ENCODE data around the gene CKB.
A peak's percentile ranks its signal among the peaks of the same experiment; 100 is the strongest.

The CKB gene

GRCh38 chr14:103522649-103523574, at the start of gene CKB:
CKB (minus strand) TSS chr14:103522830; CDS start chr14:103522493, 337 bp downstream.
- FAIRE-seq, result no peak
- peak; percentile 78 for DNase-seq (ENCODE audit: insufficient read length, low spot score)

DNA sequence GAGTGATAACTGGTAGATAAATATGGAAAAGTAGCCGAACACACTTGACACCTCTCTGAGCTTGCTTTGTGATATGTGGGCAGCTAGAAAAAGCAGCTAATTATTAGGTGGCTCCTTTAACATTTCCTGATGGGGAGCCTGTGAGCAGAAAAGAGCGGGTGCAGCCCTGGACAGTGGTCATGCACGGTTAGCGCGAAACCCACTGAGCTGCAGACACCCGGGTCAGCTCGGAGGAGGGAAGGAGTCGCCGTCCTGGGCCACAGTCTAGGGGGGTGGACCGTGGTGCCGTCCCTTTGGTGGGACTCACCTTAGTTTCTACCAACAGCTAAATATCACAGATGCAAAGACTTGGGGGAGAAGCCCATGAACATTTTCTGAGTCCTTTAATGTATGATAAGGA, 46.8 kb upstream of the CKB start:
- no peak for DNase-seq (ENCODE audit: insufficient read length, low spot score)
- FAIRE-seq, result no peak

DNA sequence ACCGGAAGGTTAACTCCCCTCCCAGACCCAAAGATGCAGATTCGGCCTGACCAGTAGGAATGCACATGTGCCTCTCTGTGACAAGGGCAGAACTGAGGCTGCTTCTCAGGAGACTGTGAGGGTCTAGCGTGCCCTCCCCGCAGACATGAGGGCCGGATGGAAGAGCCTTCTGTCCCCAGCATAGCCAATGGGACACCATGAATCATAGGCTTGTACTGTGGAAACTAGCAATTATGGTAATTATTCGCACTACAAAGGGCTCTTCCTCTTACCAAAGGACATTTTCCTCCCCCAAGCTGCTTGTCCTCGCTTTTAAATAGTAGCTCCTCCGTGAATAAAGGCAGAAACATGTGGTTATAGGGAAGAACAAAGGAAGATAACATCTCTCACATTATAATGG, 46.3 kb upstream of the CKB start:
- FAIRE-seq, result no peak
- DNase-seq (ENCODE audit: insufficient read length, low spot score), result no peak

DNA sequence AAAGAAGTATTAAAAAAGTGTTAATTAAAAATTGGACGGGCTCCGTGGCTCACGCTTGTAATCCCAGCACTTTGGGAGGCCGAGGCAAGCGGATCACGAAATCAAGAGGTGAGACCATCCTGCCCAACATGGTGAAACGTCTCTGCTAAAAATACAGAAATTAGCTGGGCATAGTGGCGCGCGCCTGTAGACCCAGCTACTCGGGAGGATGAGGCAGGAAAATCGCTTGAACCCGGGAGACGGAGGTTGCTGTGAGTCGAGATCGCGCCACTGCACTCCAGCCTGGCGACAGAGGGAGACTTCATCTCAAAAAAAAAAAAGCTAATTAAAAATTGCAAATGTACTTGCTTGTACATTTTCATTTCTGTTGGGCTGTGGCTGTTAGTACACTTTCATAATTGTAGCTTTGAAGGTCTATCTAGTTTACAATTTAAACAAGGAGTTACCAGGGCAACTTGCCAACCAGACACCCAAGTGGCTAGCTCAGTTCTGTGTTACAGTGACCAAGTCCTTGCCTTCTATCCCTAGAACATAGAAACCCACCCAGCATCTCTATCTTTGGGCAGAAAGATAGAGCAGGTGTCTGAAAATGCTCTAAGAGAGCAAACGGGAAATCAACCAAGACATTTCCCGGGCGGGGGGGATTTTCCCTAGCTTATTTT, 41.3 kb upstream of the CKB start:
- DNase-seq (ENCODE audit: insufficient read length, low spot score), result no peak
- no peak for FAIRE-seq

- FAIRE-seq (no peak), DNase-seq (ENCODE audit: insufficient read length, low spot score) (no peak)
These were observed 40.6 kb upstream of the CKB start for GRCh38 chr14:103563226-103563620.

- DNase-seq (ENCODE audit: insufficient read length, low spot score) (peak; percentile 92), FAIRE-seq (peak; percentile 92)
These were observed 40.0 kb upstream of the CKB start, which contains the start of the genes BAG5 and COA8 for GRCh38 chr14:103562429-103563225. BAG5 (minus strand) TSS chr14:103562657; CDS start chr14:103561164, 1,493 bp downstream. COA8 (plus strand) TSS chr14:103562960; CDS start chr14:103563002, 42 bp downstream.

- no peak for FAIRE-seq
- no peak for DNase-seq (ENCODE audit: insufficient read length, low spot score)
These were observed 39.5 kb upstream of the CKB start for GRCh38 chr14:103562179-103562428.

GRCh38 chr14:103561381-103562178, 39.0 kb upstream of the CKB start:
- no peak for DNase-seq (ENCODE audit: insufficient read length, low spot score)
- no peak for FAIRE-seq

DNA sequence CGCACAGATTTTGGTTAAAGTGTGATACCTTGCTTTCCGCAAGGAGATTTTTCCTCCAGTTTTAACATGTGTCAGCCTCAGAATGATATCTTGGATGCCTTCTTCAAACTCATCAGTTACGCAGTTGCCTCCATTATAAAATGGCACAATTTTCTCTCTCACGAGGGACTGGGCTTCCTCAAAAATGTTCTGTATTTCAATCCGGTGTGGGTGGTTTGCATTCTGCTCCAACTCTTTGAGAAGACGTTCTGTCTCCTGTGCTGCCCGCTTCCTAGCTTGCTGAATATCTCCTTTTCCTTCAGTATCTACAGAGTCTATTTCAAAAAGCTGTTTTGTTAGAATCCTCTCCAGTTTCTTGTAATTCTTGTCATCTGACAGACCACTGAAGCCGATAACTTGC, 38.1 kb upstream of the CKB start:
- DNase-seq (ENCODE audit: insufficient read length, low spot score) (no peak), FAIRE-seq (no peak)

- FAIRE-seq, result no peak
- DNase-seq (ENCODE audit: insufficient read length, low spot score), result no peak
These were observed 37.1 kb upstream of the CKB start for GRCh38 chr14:103559766-103560165.

- FAIRE-seq, result no peak
These were observed 35.6 kb upstream of the CKB start for GRCh38 chr14:103558071-103558882.

GRCh38 chr14:103556946-103557758, 34.5 kb upstream of the CKB start:
- no peak for FAIRE-seq
- DNase-seq (ENCODE audit: insufficient read length, low spot score), result no peak

More at GRCh38 chr14:103558071-103558882, 35.6 kb upstream of the CKB start:
- no peak for DNase-seq (ENCODE audit: insufficient read length, low spot score)

DNA sequence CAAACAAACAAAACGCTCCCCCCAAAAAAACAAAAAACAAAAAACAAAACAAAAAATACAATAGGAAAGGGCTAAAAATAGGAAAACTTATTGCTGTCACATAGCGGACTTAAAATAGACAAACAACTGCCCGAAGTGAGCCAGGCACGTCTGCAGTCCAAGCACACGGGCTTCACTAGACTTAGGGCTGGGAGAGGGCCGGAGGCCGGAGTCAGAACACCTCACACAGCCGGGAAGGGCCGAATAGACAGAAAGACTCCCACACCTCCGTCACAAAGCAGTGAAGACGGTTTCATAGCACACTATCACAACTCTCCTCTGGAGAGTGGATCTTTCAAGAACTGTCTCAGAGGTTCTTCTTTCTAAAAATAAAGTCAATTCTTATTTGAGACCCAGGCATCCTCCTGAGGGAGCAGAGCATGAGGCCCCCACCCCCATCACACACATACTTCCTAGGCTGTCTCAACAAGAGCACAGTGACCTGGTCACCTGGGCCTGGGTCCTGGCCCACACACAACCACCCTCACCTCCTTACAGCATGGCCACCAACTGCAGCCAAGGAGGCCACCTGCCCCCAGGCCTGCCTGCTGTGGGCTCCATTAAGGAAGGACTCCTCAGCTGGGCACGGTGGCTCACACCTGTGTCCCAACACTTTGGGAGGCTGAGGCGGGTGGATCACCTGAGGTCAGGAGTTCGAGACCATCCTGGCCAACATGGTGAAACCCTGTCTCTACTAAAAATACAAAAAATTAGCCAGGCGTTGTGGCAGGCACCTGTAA, 33.1 kb upstream of the CKB start:
- FAIRE-seq (no peak), DNase-seq (ENCODE audit: insufficient read length, low spot score) (no peak)

DNA sequence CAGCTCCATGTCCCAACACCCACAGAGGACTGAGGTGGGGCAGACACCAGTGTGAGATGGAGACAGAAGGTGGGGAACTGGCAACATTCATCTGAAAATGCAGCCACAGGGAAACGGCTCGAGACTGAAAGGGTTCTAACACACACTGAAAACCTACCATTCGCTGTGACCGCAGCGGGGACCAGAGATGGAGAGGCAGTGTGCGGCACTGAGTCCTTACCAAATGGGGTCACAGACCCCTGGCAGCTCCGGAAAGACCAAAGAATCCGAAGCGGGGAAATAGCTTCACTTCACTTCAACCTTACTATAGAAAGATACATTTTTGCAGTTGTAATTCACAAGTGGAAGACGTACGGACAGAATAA, 30.2 kb upstream of the CKB start:
- no peak for DNase-seq (ENCODE audit: insufficient read length, low spot score)
- no peak for FAIRE-seq

GRCh38 chr14:103552011-103552845, 29.6 kb upstream of the CKB start:
- FAIRE-seq (peak; percentile 83), DNase-seq (ENCODE audit: insufficient read length, low spot score) (no peak)

DNA sequence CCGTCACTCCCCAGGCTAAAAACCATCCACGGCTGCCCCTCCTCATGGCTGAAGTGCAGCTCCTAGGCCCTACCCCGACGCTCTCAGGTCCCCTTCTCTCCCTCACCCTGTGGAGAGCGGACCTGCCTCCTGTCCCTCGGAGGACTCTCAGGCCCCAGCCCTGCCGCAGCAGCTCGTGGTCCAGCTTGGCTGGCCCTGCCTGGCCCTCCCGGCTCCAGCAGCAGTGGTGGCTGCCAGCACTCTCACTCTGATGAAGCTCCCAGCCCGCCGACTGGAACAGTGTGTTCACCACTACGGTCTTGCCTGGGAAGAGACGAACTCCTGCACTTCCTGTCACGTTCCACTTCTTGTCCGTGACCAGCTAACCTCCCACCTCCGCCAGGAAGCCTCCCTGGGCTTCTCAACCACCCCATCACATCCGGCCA, 28.7 kb upstream of the CKB start:
- DNase-seq (ENCODE audit: insufficient read length, low spot score), result no peak
- no peak for FAIRE-seq

Data from HTR-8/SVneo (cell line).